GM21737 (cell line): Measurements from ENCODE around the gene HNRNPR.

Experiments
- ATAC-seq: cut with Tn5 transposase; IDR thresholded peaks from one replicate; pipeline ENCODE4 v1.9.1; 2021; ENCODE audit warnings: mild to moderate bottlenecking, moderate library complexity; ENCODE audit not compliant: unreplicated experiment

HNRNPR gene

DNA sequence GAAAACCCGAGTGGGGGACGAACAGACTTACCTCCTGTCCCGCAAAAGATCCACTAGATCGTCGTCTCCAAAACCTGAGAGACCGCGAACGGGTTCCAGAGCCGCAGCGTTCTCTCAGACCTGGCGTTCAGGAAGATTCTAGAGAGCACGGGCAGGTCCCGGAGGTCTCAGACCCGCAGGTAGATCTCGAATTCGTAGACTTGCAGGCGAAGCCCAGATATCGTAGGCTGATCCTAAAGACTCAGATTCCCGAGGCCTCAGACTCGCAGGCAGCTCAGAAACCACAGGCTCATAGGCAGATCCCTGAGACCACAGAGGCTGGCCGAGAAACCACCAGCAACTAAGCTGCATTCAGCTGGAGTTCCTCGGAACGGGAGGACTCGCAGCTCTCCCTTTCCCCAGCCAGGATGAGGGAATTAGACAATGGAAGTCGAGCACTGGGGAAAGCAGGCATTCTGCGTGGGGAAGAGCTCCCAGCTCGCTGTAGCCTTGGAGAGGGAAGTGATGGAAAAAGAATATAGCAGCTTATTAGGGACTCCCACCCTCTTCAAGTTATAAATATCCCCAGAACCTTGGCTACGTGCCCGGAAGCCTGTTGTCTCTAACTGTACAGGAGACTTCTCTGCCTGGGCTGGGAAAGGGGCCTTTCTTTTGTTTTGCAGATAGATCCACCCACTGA is 25.4 kb upstream of the HNRNPR start, which contains the start of gene ZNF436:
Gene ZNF436 (minus strand): TSS at position 502 of the 679 bp plus-strand sequence. CDS start 1,831 bp downstream, outside the sequence.
- no peak for ATAC-seq

DNA sequence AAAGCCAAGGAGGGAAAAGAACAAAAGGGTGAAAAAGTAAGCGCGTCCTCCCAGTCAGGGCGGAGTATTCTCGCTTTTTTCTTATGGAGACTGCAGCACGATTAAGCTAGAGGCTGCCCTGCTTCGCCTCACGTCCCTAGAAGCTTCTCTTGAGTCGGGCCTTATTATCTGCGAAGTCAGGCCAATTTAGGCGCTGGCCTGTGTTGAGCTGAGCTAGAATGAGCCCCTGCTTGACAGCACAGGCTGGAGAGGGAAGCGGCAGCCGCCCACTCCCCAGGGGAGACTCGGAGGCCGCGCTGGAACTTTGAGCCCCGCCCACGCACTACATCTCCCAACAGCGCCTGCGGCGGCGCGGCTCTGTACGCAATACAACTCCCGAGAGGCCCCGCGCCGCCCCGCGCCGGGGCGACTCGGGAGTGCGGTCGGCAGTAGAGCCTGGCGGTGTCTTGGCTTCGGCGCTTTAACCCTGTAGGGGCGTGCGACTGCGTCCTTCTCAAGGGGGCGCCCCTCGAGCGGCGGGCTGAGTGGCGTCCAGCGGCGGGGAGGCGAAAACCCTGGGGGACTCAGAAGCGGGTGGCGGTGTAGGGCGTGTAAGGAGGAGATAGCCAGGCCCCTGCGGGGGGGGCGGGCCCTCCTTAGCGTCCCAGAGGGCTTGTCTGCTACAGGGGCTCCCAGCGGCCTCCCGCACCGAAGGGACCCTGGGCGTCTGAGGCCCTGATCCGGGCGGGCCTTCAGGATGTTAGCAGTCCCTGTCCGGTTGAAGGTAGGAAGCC is 24.7 kb upstream of the HNRNPR start:
- ATAC-seq: peak; percentile 69

DNA sequence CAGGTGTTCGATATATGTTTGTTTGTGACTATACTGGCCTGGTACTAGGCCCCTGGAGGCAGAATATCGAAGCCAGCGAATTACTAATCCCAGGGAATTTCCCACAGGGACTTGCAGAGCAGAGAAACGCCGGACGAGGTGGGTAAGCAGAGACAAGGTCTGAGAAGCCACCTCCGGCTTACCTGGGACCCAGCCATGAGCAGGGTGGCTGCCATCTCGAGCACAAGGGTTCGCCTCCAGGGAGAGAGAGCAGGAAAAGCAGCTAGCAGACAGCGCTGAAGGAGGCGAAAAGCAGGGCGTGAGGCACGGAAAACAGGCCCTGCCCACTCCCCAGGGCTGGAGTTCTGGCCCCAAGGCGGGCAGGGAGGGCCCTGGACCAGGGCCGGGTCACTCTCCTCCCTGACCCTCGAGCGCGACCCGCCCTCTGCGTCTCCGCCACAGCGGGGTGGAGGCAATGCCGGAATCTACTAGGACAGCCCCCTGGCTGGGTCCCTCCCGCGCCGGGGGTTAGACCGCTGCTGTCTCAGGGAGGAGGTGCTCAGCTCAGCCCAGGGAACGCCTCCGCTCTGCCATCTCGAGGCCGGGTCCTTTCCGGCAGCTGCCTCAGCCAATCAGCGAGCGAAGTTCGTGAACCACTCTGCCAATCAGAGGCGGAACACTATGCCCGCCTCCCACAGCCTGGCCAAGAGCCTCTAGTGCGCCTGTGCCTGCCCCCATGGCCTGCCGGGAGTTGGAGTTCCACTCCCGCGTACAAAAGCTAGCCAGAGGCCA is 23.9 kb upstream of the HNRNPR start:
- ATAC-seq: peak; percentile 89

DNA sequence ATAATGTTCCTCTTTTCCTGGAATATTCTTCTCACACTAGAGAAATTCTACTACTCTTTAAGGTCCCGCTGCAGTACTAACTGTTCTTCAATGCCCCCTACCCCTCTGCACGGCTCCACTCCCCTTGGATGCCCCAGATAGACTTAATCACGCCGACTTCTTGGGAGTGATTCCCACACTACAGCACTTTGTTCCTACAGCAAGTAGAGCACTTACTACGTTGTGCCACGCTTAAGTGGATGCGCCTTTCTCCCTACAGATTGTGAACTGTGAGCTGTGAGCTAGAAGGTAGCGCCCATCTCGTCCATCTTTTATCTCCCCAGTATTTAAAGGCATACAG is 23.3 kb upstream of the HNRNPR start:
- ATAC-seq: no peak

DNA sequence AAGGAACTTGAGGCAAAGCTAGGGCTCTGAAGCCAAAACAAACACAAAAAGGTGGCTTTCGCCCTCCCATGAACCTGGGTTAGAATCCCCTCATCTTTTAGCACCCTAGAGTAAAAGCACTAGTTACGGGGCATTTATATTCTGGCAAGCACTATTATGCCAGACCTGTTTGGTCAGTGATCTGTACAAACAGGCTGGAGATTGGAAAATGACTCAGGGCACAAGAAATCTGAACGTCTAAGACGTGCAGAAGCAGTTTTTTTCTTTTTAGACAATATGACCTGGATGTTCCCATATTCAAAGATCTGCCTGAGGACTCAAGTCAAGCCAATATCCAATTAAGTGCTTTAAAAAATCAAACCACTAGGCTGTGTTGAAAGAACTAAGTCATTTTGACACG is 22.5 kb upstream of the HNRNPR start:
- ATAC-seq: no peak

DNA sequence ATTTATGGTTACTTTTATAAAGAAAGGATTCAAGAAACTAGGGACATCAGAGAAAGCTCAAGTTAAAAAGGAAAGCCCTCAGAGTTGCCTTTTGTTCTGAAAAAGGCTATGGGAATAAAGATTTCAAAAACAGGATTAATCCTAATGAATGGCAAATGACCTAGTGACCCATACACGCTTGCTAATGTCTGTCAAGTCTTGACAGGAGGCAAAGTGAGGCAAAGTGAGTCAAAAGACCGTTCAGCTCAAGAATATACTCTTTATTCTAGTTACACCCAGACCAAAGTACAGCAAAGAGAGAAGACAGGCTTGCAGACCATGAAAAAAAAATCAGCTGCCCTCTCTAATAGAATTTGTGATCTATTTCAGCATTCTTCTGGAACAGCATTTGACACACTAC is 22.1 kb upstream of the HNRNPR start:
- no peak for ATAC-seq

DNA sequence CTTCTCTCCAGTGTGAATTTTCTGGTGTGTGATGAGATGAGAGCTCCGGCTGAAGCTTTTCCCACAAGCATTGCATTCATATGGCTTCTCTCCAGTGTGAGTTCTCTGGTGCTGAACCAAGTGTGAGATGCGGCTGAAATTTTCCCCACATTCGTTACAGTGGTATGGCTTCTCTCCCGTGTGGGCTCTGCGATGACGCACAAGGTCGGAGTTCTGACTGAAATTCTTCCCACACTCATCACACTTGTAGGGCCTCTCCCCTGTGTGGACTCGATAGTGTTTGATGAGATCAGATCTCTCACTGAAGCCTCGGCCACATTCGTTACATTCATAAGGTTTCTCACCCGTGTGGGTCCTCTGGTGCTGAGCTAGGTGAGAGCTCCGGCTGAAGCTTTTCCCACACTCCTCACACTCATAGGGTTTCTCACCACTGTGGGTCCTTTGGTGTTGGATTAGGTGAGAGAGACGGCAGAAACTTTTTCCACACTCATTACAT is 18.2 kb upstream of the HNRNPR start:
- no peak for ATAC-seq

DNA sequence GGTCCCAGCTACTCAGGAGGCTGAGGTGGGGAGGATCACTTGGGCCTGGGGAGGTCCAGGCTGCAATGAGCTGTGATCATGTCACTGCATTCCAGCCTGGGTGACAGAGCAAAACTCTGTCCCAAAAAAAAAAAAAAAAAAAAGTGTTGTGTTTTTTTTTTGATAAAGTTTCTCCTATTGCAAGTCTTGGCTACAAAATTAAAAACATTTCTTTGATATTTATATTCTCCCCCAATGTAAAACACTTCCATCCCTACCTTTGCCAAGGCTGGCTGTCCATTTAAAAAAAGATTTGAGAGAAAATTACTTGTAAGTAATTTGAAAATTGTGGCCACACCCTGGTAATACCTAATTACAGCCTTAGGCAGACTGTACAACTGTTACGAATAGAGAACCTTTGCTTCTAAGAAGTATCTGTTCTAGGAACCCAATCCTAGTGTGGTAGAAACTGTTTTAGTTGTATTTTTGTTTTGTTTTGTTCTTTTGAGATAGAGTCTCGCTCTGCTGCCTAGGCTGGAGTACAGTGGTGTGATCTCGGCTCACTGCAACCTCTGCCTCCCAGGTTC is 14.3 kb upstream of the HNRNPR start:
- ATAC-seq: no peak

DNA sequence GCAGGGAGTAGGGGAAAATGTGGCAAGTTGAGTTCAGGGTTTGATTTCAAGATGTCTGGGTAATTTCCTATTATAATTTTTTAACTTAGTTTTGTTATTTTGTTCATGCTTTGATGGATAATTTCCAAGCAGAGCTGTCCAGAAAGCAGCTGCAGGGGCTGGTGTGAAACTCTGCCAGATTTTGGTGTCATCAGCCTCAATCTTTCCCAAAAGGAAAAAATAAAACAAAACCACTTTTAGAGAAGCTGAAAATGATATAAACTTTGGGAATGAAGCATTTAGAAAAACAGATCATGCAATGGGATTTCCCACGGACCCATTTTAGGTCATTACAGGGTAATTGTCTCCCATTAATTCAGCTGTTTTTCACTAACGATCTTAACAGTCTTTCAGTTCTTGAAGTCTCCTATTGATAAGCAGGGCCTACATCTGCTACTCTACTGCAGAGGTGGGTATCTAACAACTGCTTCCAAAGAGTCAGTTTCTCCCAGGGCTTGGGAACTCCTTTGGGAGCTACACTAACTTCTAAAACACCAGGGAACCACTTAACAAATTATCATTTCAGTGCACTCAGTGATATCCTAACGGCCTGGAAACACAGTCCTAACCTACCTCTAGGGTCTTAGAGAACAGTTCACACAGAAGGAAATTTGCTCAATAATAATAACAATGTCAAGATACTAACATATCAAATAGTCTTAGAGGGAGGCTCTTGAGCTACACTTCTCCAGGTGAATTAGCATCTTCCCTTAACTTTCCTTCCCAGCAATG is 13.2 kb upstream of the HNRNPR start:
- ATAC-seq: no peak

DNA sequence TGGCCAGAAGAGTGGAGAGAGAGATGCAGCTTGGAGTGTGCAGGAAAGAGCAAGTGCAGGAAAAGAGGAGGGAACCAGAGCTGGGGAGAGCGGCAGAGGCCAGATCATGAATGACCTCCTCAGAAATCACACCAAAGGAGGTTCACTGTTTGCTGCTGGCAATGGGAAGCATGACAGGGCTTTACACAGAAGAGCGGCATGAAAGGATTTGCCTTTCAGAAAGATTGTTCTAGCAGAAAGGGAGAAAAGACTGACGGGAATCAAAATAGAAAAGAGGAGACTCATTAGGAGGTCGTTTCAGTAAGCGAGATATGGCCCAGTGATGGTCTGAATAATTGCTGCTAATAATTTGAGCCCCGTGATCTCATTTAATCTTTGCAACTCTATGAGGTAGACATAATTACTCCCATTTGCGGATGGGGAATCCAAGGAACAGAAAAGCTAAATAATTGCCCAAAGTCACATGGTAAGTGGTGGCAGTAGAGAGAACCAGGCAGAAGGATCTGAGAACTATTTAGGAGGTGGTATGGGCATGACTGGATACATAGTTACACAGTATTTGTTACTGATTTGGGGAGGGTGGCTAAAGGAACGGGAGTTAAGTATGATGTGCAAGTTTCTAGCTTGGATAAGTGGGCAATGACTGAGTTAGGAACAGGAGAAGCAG is 12.5 kb upstream of the HNRNPR start:
- ATAC-seq: no peak

DNA sequence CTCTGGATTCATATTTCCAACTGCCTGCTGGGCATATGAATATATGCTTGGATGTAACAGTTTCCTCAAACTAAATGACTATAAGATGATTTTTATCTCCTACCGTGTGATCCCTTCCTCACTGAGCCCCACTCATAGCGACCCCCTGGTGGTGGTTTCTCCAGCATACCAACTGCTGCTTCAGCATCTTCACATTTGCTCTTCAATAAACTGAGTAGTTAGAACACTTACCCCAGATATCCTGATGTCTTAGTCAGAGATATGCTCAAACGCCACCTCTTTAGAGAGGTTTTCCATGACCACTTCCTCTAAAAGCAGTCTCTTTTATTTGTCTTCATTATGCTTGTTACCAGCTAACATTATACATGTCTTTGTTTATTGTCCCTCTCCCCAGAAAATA is 10.2 kb upstream of the HNRNPR start:
- ATAC-seq: no peak

DNA sequence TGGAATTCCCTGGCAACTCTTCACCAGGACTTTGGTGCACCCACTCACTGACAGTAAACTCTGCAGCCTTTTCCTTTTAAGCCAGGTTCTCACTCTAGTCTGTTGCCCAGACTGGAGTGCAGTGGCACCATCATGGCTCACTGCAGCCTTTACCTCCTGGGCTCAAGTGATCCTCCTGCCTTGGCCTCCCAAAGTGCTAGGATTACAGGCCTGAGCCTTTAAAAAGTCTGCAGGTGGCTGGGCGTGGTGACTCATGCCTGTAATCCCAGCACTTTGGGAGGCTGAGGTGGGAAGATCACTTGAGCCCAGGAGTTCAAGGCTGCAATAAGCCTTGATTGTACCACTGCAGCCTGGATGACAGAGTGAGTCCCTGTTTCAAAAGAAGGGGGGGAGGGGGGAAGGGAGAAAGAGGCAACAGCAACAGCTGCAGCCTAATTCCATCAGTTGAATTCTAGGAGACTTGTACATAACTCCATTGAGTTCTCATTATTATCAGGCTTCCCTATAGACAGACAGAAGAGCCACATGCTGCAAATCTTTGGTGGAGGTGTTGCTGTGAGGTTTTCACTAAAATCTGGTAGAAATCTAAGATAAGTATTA is 8.1 kb upstream of the HNRNPR start:
- no peak for ATAC-seq

DNA sequence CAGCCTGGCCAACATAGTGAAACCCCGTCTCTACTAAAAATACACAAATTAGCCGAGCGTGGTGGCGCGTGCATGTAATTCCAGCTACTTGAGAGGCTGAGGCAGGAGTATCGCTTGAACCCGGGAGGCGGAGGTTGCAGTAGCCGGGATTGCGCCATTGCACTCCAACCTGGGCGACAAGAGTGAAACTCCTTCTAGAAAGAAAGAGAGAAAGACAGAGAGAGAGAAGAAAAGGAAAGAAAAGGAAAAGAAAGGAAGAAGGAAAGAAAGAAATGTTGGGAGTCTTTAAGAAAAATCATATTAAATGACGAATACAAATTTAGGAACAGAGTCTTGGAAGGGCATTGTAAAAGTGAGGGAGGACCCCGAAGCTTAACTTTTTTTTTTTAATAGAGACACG is 1.8 kb upstream of the HNRNPR start:
- ATAC-seq: no peak

DNA sequence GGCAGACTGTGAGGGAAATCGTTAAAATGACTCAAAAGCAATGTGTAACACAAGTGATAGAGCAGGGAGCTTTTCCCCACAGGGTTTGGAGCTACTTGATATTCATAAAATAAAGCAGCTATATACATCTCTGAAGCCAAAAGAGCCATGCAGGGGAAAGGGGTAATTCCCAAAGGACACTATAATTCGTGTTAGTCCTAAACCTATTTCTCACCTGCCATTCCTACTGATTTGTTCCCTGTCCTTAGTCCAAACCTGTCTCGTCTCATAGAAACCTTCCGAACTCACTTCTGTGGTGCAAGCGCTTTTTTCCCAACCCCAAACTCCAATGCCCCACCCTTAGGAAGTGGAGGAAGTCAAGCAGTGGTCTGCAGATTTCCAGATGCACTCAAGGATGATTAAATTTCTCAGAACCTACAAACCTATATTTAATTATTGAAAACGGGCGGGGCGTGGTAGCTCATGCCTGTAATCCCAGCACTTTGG is 946 bp upstream of the HNRNPR start:
- no peak for ATAC-seq

DNA sequence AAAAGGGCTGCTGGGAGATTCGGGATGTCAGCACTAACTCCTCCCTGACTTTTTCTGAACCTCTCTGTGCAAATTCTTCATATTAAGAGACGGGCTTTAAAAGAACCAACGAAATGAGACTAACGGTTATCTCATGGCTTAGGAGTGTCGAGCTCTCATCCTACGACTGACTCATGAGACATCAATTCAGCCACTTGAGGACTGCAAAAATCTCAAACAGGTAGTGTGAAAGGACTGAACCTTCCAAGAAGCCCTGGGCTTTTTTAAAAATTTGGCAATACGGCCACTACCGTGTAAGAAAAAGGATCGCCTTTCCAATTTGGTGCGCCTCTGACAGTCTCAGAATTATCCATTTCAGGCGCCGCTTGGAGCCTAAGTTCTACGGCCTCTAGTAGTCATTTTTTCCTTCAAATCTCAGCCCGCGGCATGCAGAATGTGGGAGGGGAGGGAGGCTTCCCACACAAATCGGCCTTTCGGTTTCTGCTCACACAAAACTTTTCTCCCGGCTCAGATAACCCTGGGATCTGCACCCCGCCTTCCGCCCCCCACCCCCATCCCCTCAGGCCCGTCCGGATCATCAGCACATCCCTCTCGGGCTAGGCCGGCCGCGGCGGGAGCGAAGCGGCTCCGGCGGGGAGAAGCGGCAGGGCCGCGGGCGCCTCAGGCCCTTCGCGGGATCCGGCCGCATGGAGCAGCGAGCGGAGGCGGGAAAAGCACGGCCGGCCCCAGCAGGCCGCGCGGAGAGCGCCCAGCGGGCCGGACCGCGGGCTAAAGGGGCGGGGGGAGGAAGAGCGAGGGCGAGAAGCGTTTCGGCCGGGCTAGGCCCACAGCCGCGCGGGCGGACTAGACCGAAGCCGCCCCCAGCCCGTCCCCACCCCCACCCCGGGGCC is 618 bp downstream of the HNRNPR start:
- peak; percentile 19 for ATAC-seq

DNA sequence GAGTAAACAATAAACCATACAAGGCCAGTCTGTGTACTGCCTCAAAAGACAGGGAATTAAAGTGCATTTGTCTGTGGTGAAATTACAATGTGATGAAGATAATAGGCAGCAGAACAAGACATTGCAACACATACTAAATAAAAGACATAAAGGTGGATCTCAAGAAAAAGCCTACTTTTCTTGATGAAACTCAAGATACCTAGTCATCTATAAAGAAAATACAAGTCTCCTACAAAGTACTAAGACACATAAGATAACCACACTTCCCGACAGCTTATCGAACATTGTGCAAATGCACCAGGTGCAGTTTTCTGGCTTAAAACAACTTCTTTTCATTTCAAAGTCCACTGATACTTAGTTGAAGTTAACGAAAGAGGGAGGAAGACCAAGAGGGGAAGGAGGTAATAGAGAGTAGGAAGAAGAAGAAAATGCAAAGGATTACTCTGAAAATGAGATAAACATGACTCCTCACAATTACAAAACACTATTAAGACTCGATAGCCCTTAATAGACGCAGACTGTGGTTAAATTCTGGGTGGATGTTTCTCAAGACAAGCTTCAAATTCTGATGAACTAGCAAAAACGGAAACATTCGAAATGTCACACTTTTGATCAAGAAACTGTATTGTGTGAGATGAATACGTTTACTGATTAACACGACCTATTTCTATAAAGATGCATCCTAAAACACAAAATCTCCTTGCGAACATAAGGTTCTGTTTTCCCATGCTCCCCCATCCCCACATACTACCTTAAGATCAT is 2.0 kb downstream of the HNRNPR start:
- no peak for ATAC-seq

DNA sequence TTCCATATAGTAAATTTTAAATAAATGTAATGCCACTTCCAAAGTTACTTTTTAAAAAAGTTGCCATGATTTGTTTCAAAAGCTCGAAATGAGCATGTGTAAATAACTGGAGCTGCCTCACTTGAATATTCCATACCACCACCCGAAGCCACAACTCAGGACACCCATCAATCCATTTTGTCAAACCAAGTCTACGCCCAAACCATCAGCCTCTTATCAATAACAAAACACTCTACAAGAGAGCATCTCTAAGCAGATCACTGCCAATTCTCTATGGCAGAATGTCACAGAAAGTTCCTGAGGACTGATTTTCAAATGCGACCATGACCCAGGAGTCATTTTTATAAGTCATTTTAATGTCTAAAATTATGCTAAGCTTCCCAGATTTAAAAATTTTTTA is 4.5 kb downstream of the HNRNPR start:
- ATAC-seq: no peak

DNA sequence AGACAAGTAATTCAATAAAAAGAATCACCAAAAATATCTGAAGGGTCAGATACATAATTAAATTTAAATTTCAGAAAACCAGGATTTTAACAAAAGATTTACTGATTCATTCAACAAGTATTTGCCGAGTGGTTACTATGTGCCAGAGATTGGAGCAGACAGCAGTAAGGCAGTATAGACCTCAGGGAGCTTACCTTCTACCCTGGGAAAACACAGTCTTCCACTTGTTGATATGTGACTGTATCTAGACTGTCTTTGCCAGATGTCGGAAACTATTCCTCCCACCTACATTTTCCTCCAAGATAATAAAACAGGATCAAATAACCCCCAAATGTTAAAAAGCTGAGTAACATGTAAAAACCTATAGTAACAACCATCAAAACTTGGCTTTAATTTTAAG is 6.2 kb downstream of the HNRNPR start:
- ATAC-seq: no peak
